Measurements from ENCODE around the gene MEI4. TPM values are rescaled to one million over a fixed set of nuclear protein-coding genes. Genes with fewer than 3 reads are reported as not detected.
"Not testable (repeated sequence)": the region's sequence is repeated elsewhere in the genome, so short reads cannot be mapped to it uniquely, and the experiment has no call there.

Gene MEI4
- total RNA-seq, 2 donors from 2014 or later: 0.20 TPM; not detected in 1

DNA sequence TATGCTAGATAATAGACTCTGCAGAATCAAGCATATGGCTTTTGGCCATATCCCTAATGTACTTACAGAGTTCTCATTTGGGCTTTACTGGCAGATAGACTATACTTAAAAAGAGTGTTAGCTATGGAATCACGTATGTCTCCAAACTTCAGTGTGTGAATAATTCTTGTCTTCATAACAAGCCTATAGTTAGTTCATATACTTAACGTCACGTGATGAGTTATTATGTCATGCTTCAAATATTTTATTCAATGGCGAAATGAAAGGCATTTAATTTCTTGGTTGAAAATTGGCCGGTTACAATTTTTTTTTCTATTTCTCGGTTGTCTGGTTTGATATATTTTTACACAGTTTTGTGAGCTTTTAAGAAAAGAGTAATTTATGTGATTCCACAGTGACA lies 62.7 kb downstream of the MEI4 start:
- no peak for ATAC-seq
- H3K36me3 Mint-ChIP-seq (ENCODE audit: low read depth): no peaks in the 10 kb centered on the region
- no peak for DNase-seq
- H3K27me3 Mint-ChIP-seq: no peaks in the 10 kb centered on the region
- H3K4me3 Mint-ChIP-seq: no peak overlapping the region
- H3K9me3 ChIP-seq (ENCODE audit: control insufficient read depth, low read length, poor library complexity, severe bottlenecking): no peaks in the 10 kb centered on the region
- no peaks in the 10 kb centered on the region for H3K4me1 Mint-ChIP-seq
- no peak overlapping the region for H3K27ac Mint-ChIP-seq

DNA sequence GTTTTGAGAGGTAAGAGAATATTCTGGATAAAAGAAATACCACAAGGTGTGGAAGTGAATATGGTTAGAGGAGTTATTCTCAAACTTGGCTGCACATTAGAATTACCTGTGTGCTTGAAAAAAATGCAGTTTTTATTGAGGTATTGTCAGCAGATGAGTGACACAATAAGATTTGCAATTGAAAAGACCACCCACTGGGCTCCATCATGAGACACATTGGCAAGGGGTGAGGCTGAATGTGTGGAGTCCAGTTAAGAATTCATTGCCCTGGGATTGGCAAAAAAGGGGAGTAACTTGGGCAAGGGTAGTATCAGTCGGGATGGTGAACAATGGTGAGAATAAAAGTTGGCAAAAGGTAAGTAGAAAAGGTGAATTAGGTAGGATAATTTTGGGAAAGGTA lies 63.5 kb downstream of the MEI4 start:
- Mint-ChIP-seq H3K4me3 (no peak overlapping the region), H3K36me3 (ENCODE audit: low read depth) (no peaks in the 10 kb centered on the region), H3K27me3 (no peaks in the 10 kb centered on the region), H3K27ac (no peak overlapping the region), H3K4me1 (no peaks in the 10 kb centered on the region)
- H3K9me3 ChIP-seq (ENCODE audit: control insufficient read depth, low read length, poor library complexity, severe bottlenecking): no peaks in the 10 kb centered on the region
- no peak for DNase-seq
- no peak for ATAC-seq

DNA sequence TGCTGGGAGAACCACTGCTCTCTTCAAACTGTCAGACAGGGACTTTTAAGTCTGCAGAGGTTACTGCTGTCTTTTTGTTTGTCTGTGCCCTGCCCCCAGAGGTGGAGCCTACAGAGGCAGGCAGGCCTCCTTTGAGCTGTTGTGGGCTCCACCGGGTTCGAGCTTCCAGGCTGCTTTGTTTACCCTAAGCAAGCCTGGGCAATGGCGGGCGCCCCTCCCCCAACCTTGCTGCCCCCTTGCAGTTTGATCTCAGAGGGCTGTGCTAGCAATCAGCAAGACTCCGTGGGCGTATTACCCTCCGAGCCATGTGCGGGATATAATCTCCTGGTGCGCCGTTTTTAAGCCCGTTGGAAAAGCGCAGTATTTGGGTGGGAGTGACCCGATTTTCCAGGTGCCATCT lies 83.2 kb downstream of the MEI4 start:
- DNase-seq; H3K27ac Mint-ChIP-seq; H3K27me3 Mint-ChIP-seq; H3K4me1 Mint-ChIP-seq; H3K9me3 ChIP-seq (ENCODE audit: control insufficient read depth, low read length, poor library complexity, severe bottlenecking); ATAC-seq; H3K36me3 Mint-ChIP-seq (ENCODE audit: low read depth); H3K4me3 Mint-ChIP-seq: not testable (repeated sequence)

DNA sequence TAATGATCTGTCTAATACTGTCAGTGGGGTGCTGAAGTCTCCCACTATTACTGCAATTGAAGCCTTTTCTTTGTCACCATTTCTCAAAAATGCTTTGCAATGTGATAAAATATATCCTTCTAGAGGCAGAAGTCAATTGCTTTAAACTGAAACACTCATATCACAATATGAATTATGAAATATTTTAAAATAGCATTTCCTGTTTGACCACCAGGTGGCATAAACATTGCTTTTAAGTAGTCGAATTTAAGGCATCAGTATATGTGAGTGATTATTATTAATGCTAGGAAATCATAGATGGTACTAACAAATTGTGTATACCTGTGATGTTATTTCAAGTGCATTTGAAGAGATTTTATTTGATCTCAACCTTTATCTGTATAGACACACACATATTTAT lies 87.5 kb downstream of the MEI4 start:
- no peaks in the 10 kb centered on the region for H3K9me3 ChIP-seq (ENCODE audit: control insufficient read depth, low read length, poor library complexity, severe bottlenecking)
- Mint-ChIP-seq H3K4me3 (no peak overlapping the region), H3K4me1 (no peaks in the 10 kb centered on the region), H3K36me3 (ENCODE audit: low read depth) (no peaks in the 10 kb centered on the region), H3K27me3 (no peaks in the 10 kb centered on the region), H3K27ac (no peak overlapping the region)
- DNase-seq: no peak
- no peak for ATAC-seq

DNA sequence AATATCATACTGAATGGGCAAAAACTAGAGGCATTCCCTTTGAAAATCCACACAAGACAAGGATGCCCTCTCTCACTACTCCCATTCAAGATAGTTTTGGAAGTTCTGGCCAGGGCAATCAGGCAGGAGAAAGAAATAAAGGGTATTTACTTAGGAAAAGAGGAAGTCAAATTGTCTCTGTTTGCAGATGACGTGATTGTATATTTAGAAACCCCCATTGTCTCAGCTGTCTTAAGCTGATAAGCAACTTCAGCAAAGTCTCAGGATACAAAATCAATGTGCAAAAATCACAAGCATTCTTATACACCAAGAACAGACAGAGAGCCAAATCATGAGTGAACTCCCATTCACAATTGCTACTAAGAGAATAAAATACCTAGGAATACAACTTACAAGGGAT lies 99.3 kb downstream of the MEI4 start:
- not testable (repeated sequence) for H3K27me3 Mint-ChIP-seq; H3K27ac Mint-ChIP-seq; H3K36me3 Mint-ChIP-seq (ENCODE audit: low read depth); H3K4me1 Mint-ChIP-seq; DNase-seq; H3K4me3 Mint-ChIP-seq; H3K9me3 ChIP-seq (ENCODE audit: control insufficient read depth, low read length, poor library complexity, severe bottlenecking); ATAC-seq

DNA sequence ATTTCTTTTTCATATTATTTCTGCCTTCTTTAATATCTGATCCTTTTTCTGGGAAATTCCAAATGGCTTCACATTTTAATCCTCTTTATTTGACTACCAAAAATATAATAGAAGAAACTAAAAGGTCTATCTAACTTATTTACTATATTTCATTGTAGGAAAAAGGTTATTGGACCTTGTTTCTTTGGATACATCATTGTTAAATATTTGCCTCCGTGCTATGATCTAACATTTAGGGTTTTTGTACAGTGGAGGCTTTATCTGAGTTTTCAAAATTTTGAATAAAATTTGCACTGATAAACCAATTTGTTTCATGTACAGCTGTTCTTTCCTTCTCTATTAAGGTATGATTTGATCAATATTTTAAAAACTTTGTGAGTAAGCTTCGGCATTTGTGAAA lies 109.5 kb downstream of the MEI4 start:
- no peak for ATAC-seq
- no peaks in the 10 kb centered on the region for H3K9me3 ChIP-seq (ENCODE audit: control insufficient read depth, low read length, poor library complexity, severe bottlenecking)
- no peak overlapping the region for H3K4me3 Mint-ChIP-seq
- no peaks in the 10 kb centered on the region for H3K27me3 Mint-ChIP-seq
- no peak overlapping the region for H3K27ac Mint-ChIP-seq
- H3K4me1 Mint-ChIP-seq: no peaks in the 10 kb centered on the region
- no peaks in the 10 kb centered on the region for H3K36me3 Mint-ChIP-seq (ENCODE audit: low read depth)
- DNase-seq: no peak

DNA sequence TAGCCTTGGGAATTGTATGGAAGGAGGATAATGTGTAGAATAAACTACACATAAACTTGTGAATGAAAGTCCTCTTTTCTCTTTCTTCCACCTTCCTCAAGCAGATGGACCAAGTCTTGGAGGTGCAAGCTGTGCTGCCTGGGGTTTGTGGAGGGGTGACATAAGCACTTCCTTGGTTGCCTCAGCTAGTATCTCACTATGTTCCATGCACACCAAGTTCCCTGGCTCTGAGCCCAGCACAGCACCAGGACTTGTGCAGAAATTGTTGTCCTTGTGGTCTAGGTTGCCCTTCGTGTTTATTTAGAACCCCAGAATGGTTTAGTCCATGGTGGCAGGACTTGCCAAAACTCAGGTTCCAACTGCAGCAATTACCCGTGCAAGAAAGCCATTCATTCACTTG lies 110.3 kb downstream of the MEI4 start:
- no peaks in the 10 kb centered on the region for H3K27me3 Mint-ChIP-seq
- no peak overlapping the region for H3K27ac Mint-ChIP-seq
- no peak for ATAC-seq
- H3K36me3 Mint-ChIP-seq (ENCODE audit: low read depth): no peaks in the 10 kb centered on the region
- no peak overlapping the region for H3K4me3 Mint-ChIP-seq
- no peaks in the 10 kb centered on the region for H3K4me1 Mint-ChIP-seq
- H3K9me3 ChIP-seq (ENCODE audit: control insufficient read depth, low read length, poor library complexity, severe bottlenecking): no peaks in the 10 kb centered on the region
- no peak for DNase-seq

DNA sequence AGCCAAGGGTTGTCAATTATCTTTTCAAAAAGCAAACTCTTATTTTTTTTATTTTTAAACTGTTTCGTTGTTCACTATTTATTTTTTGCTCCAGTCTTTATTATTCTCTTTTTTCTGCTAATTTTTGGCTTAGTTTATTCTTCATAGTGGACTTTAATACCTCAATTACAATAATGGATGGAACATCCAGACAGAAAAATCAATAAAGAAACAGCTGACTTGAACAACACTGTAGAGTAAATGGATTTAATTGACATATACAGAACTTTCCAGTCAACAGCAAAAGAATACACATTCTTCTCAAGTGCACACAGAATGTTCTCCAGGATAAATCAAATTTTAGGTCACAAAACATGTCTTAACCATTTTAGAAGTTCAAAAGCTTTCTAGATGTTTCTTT lies 111.5 kb downstream of the MEI4 start:
- Mint-ChIP-seq H3K27me3 (no peaks in the 10 kb centered on the region), H3K4me1 (no peaks in the 10 kb centered on the region), H3K36me3 (ENCODE audit: low read depth) (no peaks in the 10 kb centered on the region), H3K27ac (no peak overlapping the region), H3K4me3 (no peak overlapping the region)
- DNase-seq: no peak
- ATAC-seq: no peak
- no peaks in the 10 kb centered on the region for H3K9me3 ChIP-seq (ENCODE audit: control insufficient read depth, low read length, poor library complexity, severe bottlenecking)

DNA sequence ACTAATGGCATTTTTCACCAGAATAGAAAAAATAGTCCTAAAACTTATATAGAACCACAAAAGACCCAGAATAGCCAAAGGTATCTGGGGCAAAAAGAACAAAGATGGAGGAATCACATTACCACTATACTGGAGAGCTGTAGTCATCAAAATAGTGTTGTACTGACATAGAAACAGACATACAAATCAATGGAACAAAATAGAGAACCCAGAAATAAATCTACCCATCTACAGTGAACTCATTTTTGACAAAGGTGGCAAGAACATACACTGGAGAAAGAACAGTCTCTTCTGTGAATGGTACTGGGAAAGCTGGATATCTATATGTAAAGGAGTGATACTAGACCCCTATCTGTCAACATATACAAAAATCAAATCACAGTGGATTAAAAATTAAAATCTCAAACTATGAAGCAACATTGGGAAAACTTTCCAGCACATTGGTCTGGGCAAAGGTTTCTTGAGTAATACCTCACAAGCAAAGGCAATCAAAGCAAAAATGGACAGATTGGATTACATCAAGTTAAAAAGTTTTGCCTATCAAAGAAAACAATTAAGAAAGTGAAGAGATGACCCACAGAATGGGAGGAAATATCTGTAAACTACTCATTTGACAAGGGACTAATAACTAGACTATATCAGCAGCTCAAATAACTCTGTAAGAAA lies 120.5 kb downstream of the MEI4 start:
- Mint-ChIP-seq H3K36me3 (ENCODE audit: low read depth) (no peaks in the 10 kb centered on the region), H3K27ac (no peak overlapping the region), H3K4me1 (no peaks in the 10 kb centered on the region), H3K27me3 (no peaks in the 10 kb centered on the region), H3K4me3 (no peak overlapping the region)
- ATAC-seq (no peak), DNase-seq (no peak)
- no peaks in the 10 kb centered on the region for H3K9me3 ChIP-seq (ENCODE audit: control insufficient read depth, low read length, poor library complexity, severe bottlenecking)

DNA sequence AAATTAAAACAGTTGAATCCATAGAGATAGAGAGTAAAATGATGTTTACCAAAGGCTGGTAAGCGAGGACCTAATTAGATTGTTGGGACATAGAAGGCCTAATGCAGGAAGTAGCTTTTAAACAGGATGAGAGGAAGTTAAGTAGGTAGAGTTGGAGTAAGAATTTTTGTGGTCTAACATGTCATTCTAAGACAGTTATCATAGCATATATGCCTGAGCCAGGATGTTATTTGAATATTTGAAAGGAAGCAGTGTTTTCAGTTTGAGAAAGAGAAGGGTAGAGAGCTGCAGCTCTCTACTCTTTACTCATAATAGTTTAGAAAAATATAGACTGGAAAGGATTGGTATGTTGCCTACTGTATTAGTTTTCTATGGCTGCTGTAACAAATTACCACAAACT lies 121.6 kb downstream of the MEI4 start:
- Mint-ChIP-seq H3K27me3 (no peaks in the 10 kb centered on the region), H3K27ac (no peak overlapping the region), H3K4me3 (no peak overlapping the region), H3K4me1 (no peaks in the 10 kb centered on the region), H3K36me3 (ENCODE audit: low read depth) (no peaks in the 10 kb centered on the region)
- H3K9me3 ChIP-seq (ENCODE audit: control insufficient read depth, low read length, poor library complexity, severe bottlenecking): no peaks in the 10 kb centered on the region
- DNase-seq: no peak
- no peak for ATAC-seq

DNA sequence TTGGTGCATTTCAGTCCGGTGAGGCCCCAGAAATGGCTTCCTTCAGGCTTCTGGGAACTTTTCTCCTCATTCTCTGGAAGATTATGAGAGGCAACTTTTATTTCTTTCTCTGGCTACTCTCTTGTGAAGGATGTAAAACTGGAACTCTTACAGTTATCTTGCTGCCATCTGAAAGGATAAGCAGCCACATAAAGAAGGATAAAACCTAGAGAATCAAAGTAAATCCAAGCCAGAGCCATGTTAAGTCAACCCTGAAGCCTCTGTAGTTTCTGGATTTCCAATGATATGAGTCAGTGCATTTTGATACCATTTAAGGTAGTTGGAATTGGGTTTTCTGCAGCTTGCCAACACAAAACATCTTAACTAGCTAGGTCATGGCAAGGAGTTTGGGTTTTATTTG lies 123.6 kb downstream of the MEI4 start:
- H3K27me3 Mint-ChIP-seq: no peaks in the 10 kb centered on the region
- DNase-seq (no peak), ATAC-seq (no peak)
- H3K36me3 Mint-ChIP-seq (ENCODE audit: low read depth): no peaks in the 10 kb centered on the region
- H3K4me3 Mint-ChIP-seq: no peak overlapping the region
- H3K9me3 ChIP-seq (ENCODE audit: control insufficient read depth, low read length, poor library complexity, severe bottlenecking): no peaks in the 10 kb centered on the region
- no peak overlapping the region for H3K27ac Mint-ChIP-seq
- H3K4me1 Mint-ChIP-seq: no peaks in the 10 kb centered on the region

DNA sequence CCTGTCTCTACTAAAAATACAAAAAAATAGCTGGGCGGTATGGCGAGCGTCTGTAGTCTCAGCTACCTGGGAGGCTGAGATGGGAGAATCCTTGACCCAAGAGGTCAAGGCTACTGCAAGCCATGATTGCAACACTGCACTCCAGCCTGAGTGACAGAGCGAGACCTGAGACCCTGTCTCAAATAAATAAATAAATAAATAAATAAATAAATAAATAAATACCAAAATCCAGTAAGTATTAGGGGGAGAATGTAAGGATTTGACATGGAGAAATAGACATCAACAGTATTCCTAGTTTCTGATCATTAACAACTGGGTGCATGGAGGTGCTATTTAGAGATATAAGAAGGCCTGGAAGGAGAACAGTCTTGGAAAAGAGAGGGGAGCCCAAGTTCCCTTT lies 125.7 kb downstream of the MEI4 start:
- no peak for ATAC-seq
- H3K27ac Mint-ChIP-seq: no peak overlapping the region
- H3K36me3 Mint-ChIP-seq (ENCODE audit: low read depth): no peaks in the 10 kb centered on the region
- H3K4me3 Mint-ChIP-seq: no peak overlapping the region
- H3K27me3 Mint-ChIP-seq: no peaks in the 10 kb centered on the region
- H3K4me1 Mint-ChIP-seq: no peaks in the 10 kb centered on the region
- no peaks in the 10 kb centered on the region for H3K9me3 ChIP-seq (ENCODE audit: control insufficient read depth, low read length, poor library complexity, severe bottlenecking)
- no peak for DNase-seq

DNA sequence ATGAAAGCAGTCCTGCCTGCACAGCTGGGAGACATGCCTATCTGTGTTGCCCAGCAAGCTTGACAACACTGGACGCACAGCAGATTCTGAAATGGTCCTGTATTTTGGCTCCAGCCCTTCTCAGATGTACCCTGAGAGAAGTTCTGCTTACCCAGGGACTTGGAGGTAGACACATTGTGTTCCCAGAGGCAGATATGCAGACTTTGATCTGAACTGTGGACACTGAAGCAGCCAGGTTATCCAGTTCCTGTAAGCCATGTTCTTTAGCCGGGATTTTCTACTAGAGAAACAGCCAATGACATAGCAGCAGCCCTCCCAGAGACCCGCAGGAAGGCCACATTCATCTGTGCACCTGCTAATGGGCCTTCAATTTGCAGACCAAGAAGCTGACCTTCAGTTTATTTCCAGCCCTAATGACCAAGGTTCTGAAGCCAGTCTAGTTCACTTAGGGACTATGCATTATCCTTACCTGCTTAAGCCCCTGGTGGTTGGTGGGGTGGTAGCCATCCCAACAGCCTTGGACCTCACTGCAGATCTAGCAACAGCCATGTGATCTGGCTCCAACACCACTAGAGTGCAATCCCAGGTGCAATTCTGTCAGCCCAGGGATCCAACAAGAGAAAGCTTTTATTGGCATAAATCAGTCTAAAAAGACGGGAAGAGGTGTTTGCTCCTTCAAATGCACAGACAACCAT lies 134.2 kb downstream of the MEI4 start:
- no peaks in the 10 kb centered on the region for H3K9me3 ChIP-seq (ENCODE audit: control insufficient read depth, low read length, poor library complexity, severe bottlenecking)
- Mint-ChIP-seq H3K4me1 (no peaks in the 10 kb centered on the region), H3K36me3 (ENCODE audit: low read depth) (no peaks in the 10 kb centered on the region), H3K27me3 (no peaks in the 10 kb centered on the region), H3K27ac (no peak overlapping the region), H3K4me3 (no peak overlapping the region)
- ATAC-seq: no peak
- DNase-seq: no peak
